CD14-positive monocyte (primary cell): ENCODE measurements around the gene PIP4K2C. TPM values are rescaled to one million over a fixed set of nuclear protein-coding genes. Genes with fewer than 3 reads are reported as not detected.

Experiments used
- DNase-seq, 3 donors: peaks; one replicate each; pipeline ENCODE4 v3.0.0-alpha.2; 2011 to 2022
- H2AFZ ChIP-seq: 2 replicates; pipeline ENCODE4 v1.6.0; 2012; ENCODE audit warnings: mild to moderate bottlenecking, low read depth, low read length, inconsistent platforms; ENCODE audit not compliant: insufficient read depth, poor library complexity, severe bottlenecking
- H3K27ac ChIP-seq, 2 donors: 1 replicate in 1 of 2; 2 replicates in 1 of 2; pipeline ENCODE4 v1.5.1; 2012 to 2013; ENCODE audit warnings: low read length in 2 of 2, control low read depth in 1 of 2, inconsistent platforms in 1 of 2, low read depth in 1 of 2, mild to moderate bottlenecking in 1 of 2
- H3K27me3 ChIP-seq, 2 donors: one replicate each; pipeline versions ENCODE4 v1.6.0 to v1.6.1; 2011 to 2013; ENCODE audit warnings: low read length in 2 of 2; ENCODE audit not compliant: control insufficient read depth in 2 of 2, insufficient read depth in 2 of 2
- H3K36me3 ChIP-seq, 2 donors: replicated peaks in 1 of 2; 1 replicate in 1 of 2; 2 replicates in 1 of 2; pipeline versions ENCODE4 v1.5.1 to v1.6.1; 2012 to 2013; ENCODE audit warnings: low read length in 2 of 2, control low read depth in 1 of 2, inconsistent platforms in 1 of 2, mild to moderate bottlenecking in 1 of 2; ENCODE audit not compliant: insufficient read depth in 2 of 2, control insufficient read depth in 1 of 2
- H3K4me1 ChIP-seq, 2 donors: 1 replicate in 1 of 2; 2 replicates in 1 of 2; pipeline versions ENCODE4 v1.5.1 to v1.6.1; 2012 to 2013; ENCODE audit warnings: low read length in 2 of 2, control low read depth in 1 of 2, inconsistent platforms in 1 of 2, mild to moderate bottlenecking in 1 of 2, moderate library complexity in 1 of 2; ENCODE audit not compliant: insufficient read depth in 2 of 2, control insufficient read depth in 1 of 2
- H3K4me2 ChIP-seq: replicated peaks from 2 replicates; pipeline ENCODE3; 2012; ENCODE audit warnings: low read length, moderate library complexity, mild to moderate bottlenecking; ENCODE audit not compliant: poor library complexity, severe bottlenecking; ENCODE audit errors: extremely low read depth
- H3K4me3 ChIP-seq, 3 experiments: fragments of 200-600 bp in 1 of 3; sonication (generic) in 1 of 3; replicated peaks in 1 of 3; 1 replicate in 2 of 3; 2 replicates in 1 of 3; pipeline ENCODE4 v1.5.1; 2011 to 2013; ENCODE audit warnings: low read length in 3 of 3, mild to moderate bottlenecking in 3 of 3, control low read depth in 2 of 3, low read depth in 2 of 3, inconsistent platforms in 1 of 3, moderate library complexity in 1 of 3
- H3K79me2 ChIP-seq: 2 replicates; pipeline ENCODE4 v1.6.0; 2012; ENCODE audit warnings: mild to moderate bottlenecking, control low read depth, inconsistent platforms, low read length, moderate library complexity; ENCODE audit not compliant: insufficient read depth
- H3K9ac ChIP-seq: 2 replicates; pipeline ENCODE4 v1.6.0; 2017; ENCODE audit warnings: low read length, mild to moderate bottlenecking; ENCODE audit not compliant: insufficient read depth, poor library complexity, severe bottlenecking
- H3K9me3 ChIP-seq, 2 donors: replicated peaks in 1 of 2; 1 replicate in 1 of 2; 2 replicates in 1 of 2; pipeline versions ENCODE4 v1.5.1 to v1.6.1; 2012 to 2013; ENCODE audit warnings: low read length in 2 of 2, control low read depth in 1 of 2; ENCODE audit not compliant: control insufficient read depth in 1 of 2, insufficient read depth in 1 of 2
- H4K20me1 ChIP-seq: 2 replicates; pipeline ENCODE4 v1.6.0; 2012; ENCODE audit warnings: mild to moderate bottlenecking, low read length, control low read depth, moderate library complexity; ENCODE audit not compliant: insufficient read depth
- H3K27ac Mint-ChIP-seq, 7 donors: one replicate each; pipeline ENCODE4 v1.8.0; 2020; ENCODE audit warnings: mild to moderate bottlenecking in 7 of 7, mixed read lengths in 7 of 7, moderate library complexity in 6 of 7, inconsistent platforms in 2 of 7
- H3K27me3 Mint-ChIP-seq, 3 donors: one replicate each; pipeline ENCODE4 v1.8.0; 2021 to 2022; ENCODE audit warnings: low read depth in 3 of 3, mild to moderate bottlenecking in 3 of 3, mixed read lengths in 3 of 3, moderate library complexity in 3 of 3, inconsistent platforms in 1 of 3
- H3K36me3 Mint-ChIP-seq, 2 donors: one replicate each; pipeline ENCODE4 v1.8.0; 2020; ENCODE audit warnings: mixed read lengths in 2 of 2, inconsistent platforms in 1 of 2, mild to moderate bottlenecking in 1 of 2
- H3K4me1 Mint-ChIP-seq: one replicate; pipeline ENCODE4 v1.8.0; 2020; ENCODE audit warnings: mild to moderate bottlenecking, mixed read lengths
- H3K4me3 Mint-ChIP-seq, 2 donors: one replicate each; pipeline ENCODE4 v1.8.0; 2020; ENCODE audit warnings: mild to moderate bottlenecking in 2 of 2, mixed read lengths in 2 of 2, moderate library complexity in 1 of 2
- H3K9me3 Mint-ChIP-seq, 7 donors: one replicate each; pipeline ENCODE4 v1.8.0; 2020 to 2022; ENCODE audit warnings: mixed read lengths in 7 of 7, mild to moderate bottlenecking in 6 of 7, moderate library complexity in 6 of 7, inconsistent platforms in 2 of 7
- CTCF ChIP-seq: fragments of 200-600 bp; IDR thresholded peaks from one replicate; pipeline ENCODE4 v1.8.0; 2022; ENCODE audit warnings: antibody characterized with exemption, mild to moderate bottlenecking
- WGBS: methylation state at CpG from one replicate; pipeline ENCODE4 v1.1.5; 2013; ENCODE audit warnings: missing lambda C conversion rate; ENCODE audit not compliant: insufficient coverage; 5-methylcytosine and 5-hydroxymethylcytosine counted together
- intact Hi-C, 2 donors: fragments of 100-400 bp; cut with micrococcal nuclease; formaldehyde crosslinking; loops; one replicate each; pipeline versions ENCODE4 v1.15.0 to v1.15.1; 2023
- polyA plus RNA-seq, 3 donors: library from polyadenylated mRNA; depleted of rRNA in 1 of 3; unstranded in 2 of 3; stranded (reverse) in 1 of 3; fragments of 300-500 nt in 2 of 3; fragments of >200 nt in 1 of 3; fragmentation: Illumina TruSeq in 2 of 3; gene quantifications; 1 replicate in 2 of 3; 2 replicates in 1 of 3; pipeline ENCODE4 v1.2.3, GENCODE V29; 2012 to 2021

Gene PIP4K2C
- polyA plus RNA-seq, 3 donors: 12.3 to 18.6 (median 16.9) TPM

GRCh38 chr12:57554897-57555296 is 36.1 kb upstream of the PIP4K2C start:
- no peak overlapping the region for H3K27ac ChIP-seq
- H3K4me1 ChIP-seq: peaks cover 4 to 6% of the 10 kb centered on the region in 2 donors
- no CpG with 5 or more reads among the region's 1 CpG for WGBS
- H3K4me3 ChIP-seq: no peak overlapping the region
- Mint-ChIP-seq H3K27ac (no peak overlapping the region), H3K36me3 (peaks cover 4 to 5% of the 10 kb centered on the region in 2 donors), H3K27me3 (peaks cover 27 to 36% (median 28%) of the 10 kb centered on the region in 3 donors), H3K9me3 (peaks cover 0 to 11% (median 0%) of the 10 kb centered on the region in 7 donors), H3K4me3 (no peak overlapping the region), H3K4me1 (peaks cover 7% of the 10 kb centered on the region)
- no peaks in the 10 kb centered on the region for H3K79me2 ChIP-seq
- DNase-seq: no peak
- no peak for TF ChIP-seq CTCF
- no peaks in the 10 kb centered on the region for H3K9me3 ChIP-seq
- H4K20me1 ChIP-seq: no peaks in the 10 kb centered on the region
- peaks cover 17 to 21% of the 10 kb centered on the region in 2 donors for H3K27me3 ChIP-seq
- H3K4me2 ChIP-seq: no peak overlapping the region
- intact Hi-C loops: loop anchor here in 1 of 2 donors (5.0 kb wide), 1 partner anchor 193 kb away; no protein-coding TSS in a partner anchor
- H2AFZ ChIP-seq: no peak overlapping the region
- H3K36me3 ChIP-seq: no peaks in the 10 kb centered on the region
- H3K9ac ChIP-seq: no peak overlapping the region

GRCh38 chr12:57558864-57559263 is 32.1 kb upstream of the PIP4K2C start:
- TF ChIP-seq CTCF: no peak
- Histone ChIP-seq H3K27me3 (peaks cover under 1 to 10% of the 10 kb centered on the region in 2 donors), H3K27ac (no peak overlapping the region), H3K9me3 (no peaks in the 10 kb centered on the region), H3K4me2 (no peak overlapping the region), H2AFZ (no peak overlapping the region), H3K9ac (no peak overlapping the region), H3K79me2 (no peaks in the 10 kb centered on the region), H3K4me3 (no peak overlapping the region), H3K36me3 (no peaks in the 10 kb centered on the region), H3K4me1 (no peaks in the 10 kb centered on the region), H4K20me1 (no peaks in the 10 kb centered on the region)
- H3K4me1 Mint-ChIP-seq: no peaks in the 10 kb centered on the region
- no peaks in the 10 kb centered on the region for H3K36me3 Mint-ChIP-seq
- peaks cover 12 to 24% (median 21%) of the 10 kb centered on the region in 3 donors for H3K27me3 Mint-ChIP-seq
- no peak for DNase-seq
- H3K27ac Mint-ChIP-seq: no peak overlapping the region
- peaks cover 0 to 2% (median 0%) of the 10 kb centered on the region in 7 donors for H3K9me3 Mint-ChIP-seq
- intact Hi-C loops: loop anchor here in 1 of 2 donors (5.0 kb wide), 1 partner anchor 197 kb away; no protein-coding TSS in a partner anchor
- H3K4me3 Mint-ChIP-seq: no peak overlapping the region
- no CpG with 5 or more reads among the region's 4 CpGs for WGBS
